ENCODE results near the gene GOLGA6C.
"Not testable (repeated sequence)": the region's sequence is repeated elsewhere in the genome, so short reads cannot be mapped to it uniquely, and the experiment has no call there.

The GOLGA6C gene

DNA sequence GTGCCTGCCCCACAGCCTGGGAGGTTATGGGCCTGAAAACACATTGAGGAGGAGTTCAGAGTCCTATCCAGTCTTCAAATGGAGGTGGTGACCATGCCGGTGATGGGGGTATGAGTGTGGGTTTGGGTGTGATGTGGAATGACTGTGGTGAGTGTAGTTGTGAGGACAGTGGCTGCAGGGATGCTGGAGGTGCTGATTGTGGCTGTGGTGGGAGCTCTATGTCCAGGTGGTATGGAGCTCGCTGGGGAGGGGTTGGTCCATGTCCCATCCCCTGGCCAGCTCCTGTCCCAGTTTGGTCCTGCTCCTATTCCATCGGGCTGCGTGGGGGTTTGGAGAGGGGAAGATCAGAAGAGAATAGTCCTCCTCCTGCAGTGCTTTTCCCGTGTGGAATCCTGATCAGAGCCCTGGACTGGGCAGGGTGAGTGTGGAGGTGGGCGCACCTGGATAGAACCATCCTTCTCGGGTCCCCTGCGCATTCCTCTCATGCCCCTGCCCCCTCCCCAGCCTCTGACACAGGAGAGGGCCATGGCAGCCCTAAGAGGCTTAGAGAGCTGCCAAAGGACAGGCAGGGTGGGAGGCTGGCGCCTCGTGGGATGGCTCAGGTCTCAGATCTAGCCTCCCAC is 23.0 kb upstream of the GOLGA6C start:
- H3K27ac ChIP-seq: no peak overlapping the region
- TF ChIP-seq, protein P1, sequence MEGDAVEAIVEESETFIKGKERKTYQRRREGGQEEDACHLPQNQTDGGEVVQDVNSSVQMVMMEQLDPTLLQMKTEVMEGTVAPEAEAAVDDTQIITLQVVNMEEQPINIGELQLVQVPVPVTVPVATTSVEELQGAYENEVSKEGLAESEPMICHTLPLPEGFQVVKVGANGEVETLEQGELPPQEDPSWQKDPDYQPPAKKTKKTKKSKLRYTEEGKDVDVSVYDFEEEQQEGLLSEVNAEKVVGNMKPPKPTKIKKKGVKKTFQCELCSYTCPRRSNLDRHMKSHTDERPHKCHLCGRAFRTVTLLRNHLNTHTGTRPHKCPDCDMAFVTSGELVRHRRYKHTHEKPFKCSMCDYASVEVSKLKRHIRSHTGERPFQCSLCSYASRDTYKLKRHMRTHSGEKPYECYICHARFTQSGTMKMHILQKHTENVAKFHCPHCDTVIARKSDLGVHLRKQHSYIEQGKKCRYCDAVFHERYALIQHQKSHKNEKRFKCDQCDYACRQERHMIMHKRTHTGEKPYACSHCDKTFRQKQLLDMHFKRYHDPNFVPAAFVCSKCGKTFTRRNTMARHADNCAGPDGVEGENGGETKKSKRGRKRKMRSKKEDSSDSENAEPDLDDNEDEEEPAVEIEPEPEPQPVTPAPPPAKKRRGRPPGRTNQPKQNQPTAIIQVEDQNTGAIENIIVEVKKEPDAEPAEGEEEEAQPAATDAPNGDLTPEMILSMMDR (conservative IDR thresholded peaks at IDR 0.05): no peak
- no peak for TF ChIP-seq ZFX (IDR thresholded peaks at IDR 0.05)

DNA sequence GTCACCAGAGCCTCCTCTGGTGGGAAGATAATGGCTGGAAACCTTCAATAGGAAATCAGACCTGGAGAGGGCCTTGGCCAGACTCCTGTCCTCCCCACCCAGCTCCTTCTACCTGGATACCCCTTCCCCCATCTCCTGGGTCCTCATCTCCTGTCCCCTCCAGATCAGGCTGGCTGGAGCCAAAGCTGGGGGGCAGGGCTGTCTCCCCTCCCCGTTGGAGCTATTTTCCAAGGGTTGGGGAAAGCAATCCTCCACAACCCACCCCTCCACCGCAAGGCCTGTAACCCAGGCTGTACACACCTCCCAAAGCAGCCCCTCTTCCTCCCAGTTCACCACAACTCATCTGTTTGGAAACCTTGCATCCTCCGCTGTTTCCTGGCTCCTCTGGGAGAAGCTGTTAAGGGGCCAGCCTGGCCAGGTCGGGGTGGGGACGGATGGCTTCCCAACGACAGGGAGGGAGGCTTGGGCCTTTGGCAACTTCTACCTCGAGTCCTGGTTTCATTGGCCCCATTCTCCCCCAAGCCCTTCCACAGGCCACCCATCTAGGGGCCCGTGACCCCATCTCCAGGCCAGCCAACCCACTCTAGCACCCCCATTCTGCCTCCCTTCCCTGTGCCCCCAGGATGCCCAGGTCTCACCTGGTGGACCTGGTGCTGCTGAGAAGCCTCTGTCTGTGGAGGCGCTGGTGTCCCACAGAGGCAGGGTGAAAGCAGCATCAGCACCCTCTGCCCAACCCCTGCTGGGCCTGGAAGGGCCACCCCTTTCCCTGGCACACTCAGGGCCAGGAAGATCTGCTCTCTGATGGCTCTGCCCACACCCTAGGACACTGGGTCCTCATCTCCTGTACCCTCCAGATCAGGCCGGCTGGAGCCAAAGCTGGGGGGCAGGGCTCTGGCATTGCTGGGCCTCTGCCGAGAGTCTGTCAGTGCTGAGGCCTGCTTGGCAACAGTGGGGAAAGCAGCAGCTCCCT is 22.1 kb upstream of the GOLGA6C start:
- no peak overlapping the region for H3K27ac ChIP-seq
- TF ChIP-seq ZFX (IDR thresholded peaks at IDR 0.05): no peak
- TF ChIP-seq, protein P1 (conservative IDR thresholded peaks at IDR 0.05): no peak

GRCh38 chr15:75237316-75237982 is 20.7 kb upstream of the GOLGA6C start:
- no peak for TF ChIP-seq ZFX (IDR thresholded peaks at IDR 0.05)
- TF ChIP-seq, protein P1 (conservative IDR thresholded peaks at IDR 0.05): no peak
- H3K27ac ChIP-seq: no peak overlapping the region

DNA sequence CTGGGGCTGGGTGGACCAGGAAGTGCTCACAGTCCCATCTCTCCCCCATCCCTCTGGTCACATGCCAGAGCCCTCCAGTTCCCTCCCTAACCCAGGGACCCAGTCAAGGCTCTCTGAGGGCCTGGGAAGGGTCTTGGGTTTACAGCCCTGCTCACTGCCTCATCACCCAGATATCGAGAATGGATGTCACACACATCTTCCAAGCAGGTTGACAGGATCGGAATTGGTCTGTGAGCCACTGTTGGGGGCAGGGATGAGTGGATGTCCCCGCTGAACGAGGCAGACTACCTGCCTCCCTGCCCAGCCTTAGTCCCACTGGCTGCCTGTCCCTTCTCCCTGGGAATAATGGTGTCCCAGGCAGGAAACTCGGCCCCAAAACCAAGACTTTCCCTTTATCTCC is 20.0 kb upstream of the GOLGA6C start:
- no peak overlapping the region for H3K27ac ChIP-seq
- TF ChIP-seq ZFX (IDR thresholded peaks at IDR 0.05): no peak
- TF ChIP-seq, protein P1 (conservative IDR thresholded peaks at IDR 0.05): no peak

GRCh38 chr15:75245741-75246140 is 12.4 kb upstream of the GOLGA6C start:
- H3K27ac ChIP-seq: not testable (repeated sequence)

GRCh38 chr15:75248991-75249390 is 9.1 kb upstream of the GOLGA6C start:
- not testable (repeated sequence) for H3K27ac ChIP-seq

DNA sequence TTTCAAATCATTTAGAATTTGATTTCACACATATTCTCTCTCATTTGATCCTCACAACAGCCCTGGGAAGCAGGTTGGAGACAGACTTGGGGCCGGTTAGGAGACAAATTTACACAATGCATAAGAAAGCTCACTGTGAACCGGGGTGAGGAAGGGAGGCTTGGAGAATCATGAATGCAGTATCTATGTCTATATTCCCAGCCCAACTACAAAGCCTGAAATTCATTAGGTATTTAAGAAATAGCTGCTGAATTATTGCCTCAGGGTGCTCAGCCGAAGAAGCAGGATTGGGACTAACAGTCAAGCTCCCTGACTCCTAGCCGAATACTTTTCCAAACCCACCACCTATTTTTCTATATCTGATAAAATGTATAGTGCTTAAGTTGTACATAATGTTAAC is 8.4 kb upstream of the GOLGA6C start:
- H3K27ac ChIP-seq: no peak overlapping the region
- no peak for TF ChIP-seq ZFX (IDR thresholded peaks at IDR 0.05)
- TF ChIP-seq, protein P1 (conservative IDR thresholded peaks at IDR 0.05): no peak

GRCh38 chr15:75251343-75251742 is 6.8 kb upstream of the GOLGA6C start:
- H3K27ac ChIP-seq: not testable (repeated sequence)

DNA sequence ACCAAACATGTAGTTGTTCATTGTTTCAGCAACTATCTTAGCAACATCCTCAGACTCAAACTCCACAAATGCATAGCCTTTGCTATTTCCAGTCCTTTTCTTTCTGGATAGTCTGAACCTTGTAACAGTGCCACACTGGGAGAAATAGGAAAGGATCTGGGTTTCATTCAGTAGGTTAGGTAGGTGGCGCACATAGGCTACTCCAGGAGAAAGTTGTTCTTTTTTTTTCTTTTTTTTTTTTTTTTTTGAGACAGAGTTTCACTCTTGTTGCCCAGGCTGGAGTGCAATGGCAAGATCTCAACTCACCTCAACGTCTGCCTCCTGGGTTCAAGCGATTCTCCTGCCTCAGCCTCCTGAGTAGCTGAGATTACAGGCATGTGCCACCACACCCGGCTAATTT is 5.8 kb upstream of the GOLGA6C start:
- H3K27ac ChIP-seq: not testable (repeated sequence)

- not testable (repeated sequence) for H3K27ac ChIP-seq
Measured at GRCh38 chr15:75258620-75259343, 648 bp downstream of the GOLGA6C start.

DNA sequence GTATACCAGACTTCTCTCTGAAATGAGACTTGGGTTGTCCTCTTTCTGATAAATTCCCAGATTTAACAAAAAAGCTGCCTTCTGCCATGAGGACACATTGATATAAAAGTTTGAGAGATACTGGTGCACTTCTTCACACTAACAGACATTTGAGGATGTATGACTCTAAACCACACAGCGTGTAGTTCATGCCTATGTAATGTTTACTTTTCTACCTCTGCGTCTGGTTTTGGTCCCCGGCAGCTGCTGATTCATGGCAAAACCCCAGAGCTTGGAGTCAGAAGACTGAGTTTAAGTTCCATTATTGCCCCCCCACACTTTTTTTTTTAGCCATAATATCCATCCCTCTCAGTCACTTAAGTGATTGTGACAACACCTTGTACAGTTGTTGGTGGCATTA is 1.7 kb downstream of the GOLGA6C start:
- H3K27ac ChIP-seq: not testable (repeated sequence)

GRCh38 chr15:75273751-75274359 is 15.7 kb downstream of the GOLGA6C start:
- H3K27ac ChIP-seq: not testable (repeated sequence)
